Fibroblast of the aortic adventitia (primary cell): ENCODE measurements around the gene CCDC69. TPM values are rescaled to one million over a fixed set of nuclear protein-coding genes. Genes with fewer than 3 reads are reported as not detected.

Source experiments
- DNase-seq: peaks from one replicate; pipeline ENCODE4 v3.0.0-alpha.2; 2010; ENCODE audit warnings: low read depth
- H3K4me3 ChIP-seq: 2 replicates; pipeline ENCODE4 v1.5.1; 2011; ENCODE audit warnings: low read depth, mild to moderate bottlenecking, control low read depth, low read length, moderate library complexity
- CTCF ChIP-seq: IDR thresholded peaks from 2 replicates; pipeline ENCODE4 v1.5.1; 2011; ENCODE audit warnings: mild to moderate bottlenecking, low read length, control low read depth, inconsistent platforms; ENCODE audit not compliant: insufficient read depth
- total RNA-seq: library from RNA; depleted of rRNA; stranded (reverse); fragments of >200 nt; gene quantifications from 2 replicates; pipeline ENCODE4 v1.2.3, GENCODE V29; 2012; ENCODE audit warnings: low replicate concordance

The CCDC69 gene
- total RNA-seq: 1.5 and 2.8 TPM in 2 replicates

GRCh38 chr5:151223447-151224264, at the start of gene CCDC69:
Gene CCDC69 (minus strand): TSS chr5:151224092. CDS start chr5:151223970, 122 bp downstream.
- TF ChIP-seq CTCF: peak; percentile 47
- peak; percentile 65 for DNase-seq
- peak within 1 kb of the TSS; percentile 70 for H3K4me3 ChIP-seq

- H3K4me3 ChIP-seq: no peak overlapping the region
- TF ChIP-seq CTCF: no peak
- no peak for DNase-seq
Observed at GRCh38 chr5:151271336-151271735, 47.4 kb upstream of the CCDC69 start.

- DNase-seq: no peak
- no peak for TF ChIP-seq CTCF
- no peak overlapping the region for H3K4me3 ChIP-seq
Observed at GRCh38 chr5:151270599-151270998, 46.7 kb upstream of the CCDC69 start.

GRCh38 chr5:151267491-151268260, 43.8 kb upstream of the CCDC69 start:
- no peak overlapping the region for H3K4me3 ChIP-seq
- DNase-seq: no peak
- no peak for TF ChIP-seq CTCF

GRCh38 chr5:151264113-151264512, 40.2 kb upstream of the CCDC69 start:
- TF ChIP-seq CTCF: no peak
- DNase-seq: peak; percentile 59
- no peak overlapping the region for H3K4me3 ChIP-seq

- DNase-seq: no peak
- TF ChIP-seq CTCF: no peak
Observed at GRCh38 chr5:151262532-151262931, 38.6 kb upstream of the CCDC69 start.

More at GRCh38 chr5:151262532-151262931, 38.6 kb upstream of the CCDC69 start:
- H3K4me3 ChIP-seq: no peak overlapping the region
